Measurements from ENCODE around the gene ARID1A.
"Not testable (repeated sequence)": the region's sequence is repeated elsewhere in the genome, so short reads cannot be mapped to it uniquely, and the experiment has no call there.

ARID1A gene

GRCh38 chr1:26788836-26789611, 93.2 kb downstream of the ARID1A start:
- DNase-seq, result peak; percentile 94

DNA sequence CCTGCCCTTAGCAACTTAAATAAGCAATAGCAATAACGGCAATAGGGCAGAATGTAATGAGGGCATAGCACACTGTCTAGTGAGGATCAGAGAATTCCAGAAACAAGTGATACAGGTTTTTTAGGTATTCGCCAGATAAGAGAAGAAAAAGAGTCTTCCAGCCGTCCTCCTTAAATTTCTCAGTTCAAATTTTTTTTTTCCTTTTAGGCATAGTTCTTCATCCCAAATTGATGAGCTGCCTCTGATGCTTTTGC, 93.7 kb downstream of the ARID1A start:
- no peak for DNase-seq

DNA sequence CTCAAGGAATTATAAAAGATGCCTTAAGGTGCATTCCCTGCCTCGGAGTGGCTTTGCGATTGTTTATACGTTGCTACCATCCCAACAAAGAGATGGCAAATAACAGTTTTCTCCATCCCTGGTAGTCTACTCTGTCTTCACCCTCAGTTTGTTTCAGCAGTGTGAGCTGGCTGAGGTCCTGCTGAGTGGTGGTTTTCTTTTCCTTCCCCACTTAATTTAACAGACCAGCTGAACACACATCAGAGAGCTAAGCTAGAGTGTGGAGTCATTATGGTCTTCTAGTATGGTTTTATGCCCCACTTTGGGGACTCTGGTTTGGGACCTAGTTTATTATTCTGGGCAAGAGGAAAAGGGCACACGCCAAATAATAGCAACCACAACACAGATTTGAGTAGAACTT, 94.1 kb downstream of the ARID1A start:
- DNase-seq, result no peak

DNA sequence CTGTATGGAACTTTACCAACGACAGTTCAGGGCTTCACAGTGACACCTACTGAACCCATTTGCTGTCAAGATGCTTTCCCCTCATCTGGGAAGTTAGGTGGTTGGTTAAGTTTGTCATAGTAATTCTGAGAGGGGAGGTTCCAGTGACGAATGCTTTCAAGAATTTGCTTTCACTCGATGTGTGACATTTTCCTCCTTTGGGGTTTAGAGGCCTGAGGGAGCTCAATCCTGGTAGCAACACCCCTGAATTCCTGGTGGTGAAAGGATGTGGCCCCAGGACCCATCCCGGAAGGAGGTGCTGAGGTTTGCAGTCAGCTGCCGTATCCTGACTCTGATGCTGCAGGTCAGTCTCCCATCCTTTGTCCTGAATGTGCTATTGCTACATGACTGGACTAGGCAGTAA, 94.7 kb downstream of the ARID1A start:
- DNase-seq, result no peak

GRCh38 chr1:26791148-26791547, 95.3 kb downstream of the ARID1A start:
- DNase-seq, result no peak

GRCh38 chr1:26791626-26792025, 95.8 kb downstream of the ARID1A start:
- DNase-seq, result no peak

DNA sequence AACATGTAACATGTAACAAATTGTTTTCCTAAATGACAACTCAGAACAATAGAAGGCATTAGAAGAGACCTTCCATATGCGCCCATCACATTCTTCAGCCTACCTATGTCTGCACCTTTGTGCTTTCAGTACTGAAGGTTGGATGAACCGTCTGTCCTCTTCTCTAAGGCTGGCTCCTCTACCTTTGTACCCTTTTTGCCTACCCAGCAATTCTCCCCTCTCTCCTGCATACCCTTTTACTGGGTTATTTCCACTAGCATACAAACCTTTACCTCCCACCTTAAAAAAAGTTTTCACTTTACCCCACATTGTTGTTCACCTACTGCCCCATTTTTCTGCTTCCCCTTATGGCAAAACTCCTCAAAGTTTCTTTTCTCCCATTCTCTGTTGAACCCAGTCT, 97.1 kb downstream of the ARID1A start:
- no peak for DNase-seq

DNA sequence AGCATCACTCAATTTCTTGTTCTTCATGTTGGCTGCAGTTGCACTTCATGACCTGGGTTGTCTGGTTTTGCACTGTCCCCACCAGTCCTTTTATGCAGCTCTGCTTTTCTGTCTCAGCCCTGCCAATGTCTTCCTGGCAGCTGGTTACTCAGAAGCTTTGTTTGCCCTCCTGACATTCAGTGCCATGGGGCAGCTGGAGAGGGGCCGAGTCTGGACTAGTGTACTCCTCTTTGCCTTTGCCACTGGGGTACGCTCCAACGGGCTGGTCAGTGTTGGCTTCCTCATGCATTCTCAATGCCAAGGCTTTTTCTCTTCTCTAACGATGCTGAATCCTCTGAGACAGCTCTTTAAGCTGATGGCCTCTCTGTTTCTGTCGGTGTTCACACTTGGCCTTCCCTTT, 98.6 kb downstream of the ARID1A start:
- DNase-seq, result no peak

GRCh38 chr1:26797627-26798026, 101.8 kb downstream of the ARID1A start:
- DNase-seq, result no peak

DNA sequence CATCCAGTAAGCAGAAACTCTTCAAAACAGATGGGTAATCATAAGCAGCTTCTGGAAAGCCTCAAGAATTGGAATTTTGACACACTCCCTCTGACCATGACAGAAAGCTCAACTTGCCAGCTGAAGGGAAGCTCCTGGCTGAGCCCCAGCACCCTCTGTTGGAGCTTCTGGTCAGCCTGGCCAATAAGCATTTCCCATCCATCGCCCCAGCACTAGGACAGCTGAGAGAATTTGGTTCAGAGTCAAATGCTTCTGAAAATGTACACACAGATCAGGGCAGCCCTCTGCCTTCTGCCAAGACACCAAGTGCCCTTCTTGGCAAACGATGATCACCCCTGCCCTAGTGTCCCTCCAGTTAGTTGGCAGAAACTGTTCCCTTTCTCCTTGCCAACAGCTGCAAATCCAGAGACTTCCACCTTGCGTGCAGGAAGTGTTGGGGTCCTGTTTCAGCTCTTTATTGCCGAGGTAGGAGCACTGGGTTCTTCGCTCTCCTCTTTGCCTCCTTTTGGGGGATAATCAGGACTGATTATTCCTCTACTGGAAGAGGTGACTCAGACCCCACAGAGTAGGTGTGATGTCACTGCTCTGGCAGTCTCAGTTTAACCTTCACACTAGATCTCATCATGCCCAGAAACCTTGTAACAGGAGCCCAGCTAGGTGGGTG, 103.8 kb downstream of the ARID1A start:
- peak; percentile 67 for DNase-seq

DNA sequence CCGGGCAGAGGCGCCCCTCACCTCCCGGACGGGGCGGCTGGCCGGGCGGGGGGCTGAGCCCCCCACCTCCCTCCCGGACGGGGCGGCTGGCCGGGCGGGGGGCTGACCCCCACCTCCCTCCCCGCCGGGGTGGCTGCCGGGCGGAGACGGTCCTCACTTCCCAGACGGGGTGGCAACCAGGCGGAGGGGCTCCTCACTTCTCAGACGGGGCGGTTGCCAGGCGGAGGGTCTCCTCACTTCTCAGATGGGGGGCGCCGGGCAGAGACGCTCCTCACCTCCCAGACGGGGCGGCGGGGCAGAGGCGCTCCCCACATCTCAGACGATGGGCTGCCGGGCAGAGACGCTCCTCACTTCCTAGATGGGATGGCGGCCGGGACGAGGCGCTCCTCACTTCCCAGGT, 108.1 kb downstream of the ARID1A start:
- DNase-seq, result not testable (repeated sequence)

DNA sequence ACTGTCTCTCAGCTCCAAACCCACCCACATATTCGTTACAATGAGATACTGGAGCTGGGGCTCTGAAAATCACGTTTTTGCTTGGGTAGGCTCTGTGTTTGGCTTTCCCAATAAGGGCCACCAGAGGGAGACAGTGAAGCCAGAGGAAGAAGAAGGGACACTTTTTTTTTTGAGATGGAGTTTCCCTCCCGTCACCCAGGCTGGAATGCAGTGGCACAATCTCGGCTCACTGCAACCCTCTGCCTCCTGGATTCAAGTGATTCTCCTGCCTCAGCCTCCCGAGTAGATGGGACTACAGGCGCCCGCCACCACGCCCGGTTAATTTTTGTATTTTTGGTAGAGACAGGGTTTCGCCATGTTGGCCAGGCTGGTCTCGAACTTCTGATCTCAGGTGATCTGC, 114.3 kb downstream of the ARID1A start:
- peak; percentile 88 for DNase-seq

DNA sequence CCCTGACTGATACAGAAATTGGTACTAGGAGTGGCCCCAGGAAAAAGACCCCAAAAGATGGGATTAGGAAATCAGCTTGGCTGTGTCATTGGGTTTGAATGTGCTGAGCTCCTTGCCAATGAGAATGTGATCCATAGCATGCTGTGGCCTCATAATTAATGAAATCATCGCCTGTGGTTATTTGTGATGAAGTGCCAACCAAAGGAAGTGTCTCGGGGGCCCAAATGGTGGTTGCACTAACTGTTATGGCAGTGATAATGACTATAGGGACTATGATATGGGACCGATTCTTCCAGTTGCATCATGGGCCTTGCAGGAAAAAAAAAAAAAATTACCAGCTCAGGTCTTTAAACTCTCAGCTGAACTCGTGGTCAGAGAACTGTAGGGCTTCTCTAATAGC, 115.2 kb downstream of the ARID1A start:
- DNase-seq, result peak; percentile 33

GRCh38 chr1:26811708-26812107, 115.9 kb downstream of the ARID1A start:
- no peak for DNase-seq

- no peak for DNase-seq
Measured at GRCh38 chr1:26814377-26814776, 118.6 kb downstream of the ARID1A start.

DNA sequence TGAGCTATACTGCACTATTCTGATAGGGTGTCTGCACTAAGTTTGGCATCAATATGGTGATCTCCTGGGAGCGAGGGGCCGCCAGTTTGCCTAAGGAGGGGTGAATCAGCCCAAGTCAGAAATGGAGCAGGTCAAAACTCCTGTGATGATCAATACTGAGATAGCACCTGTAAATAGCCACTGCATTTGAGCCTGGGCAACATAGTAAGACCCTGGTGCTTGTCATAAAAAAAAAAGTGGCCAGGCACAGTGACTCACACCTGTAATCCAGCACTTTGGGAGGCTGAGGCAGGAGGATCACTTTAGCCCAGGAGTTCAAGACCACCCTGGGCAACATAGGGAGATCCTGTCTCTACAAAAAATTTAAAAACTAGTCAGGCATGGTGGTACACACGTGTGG, 119.1 kb downstream of the ARID1A start:
- DNase-seq, result no peak

DNA sequence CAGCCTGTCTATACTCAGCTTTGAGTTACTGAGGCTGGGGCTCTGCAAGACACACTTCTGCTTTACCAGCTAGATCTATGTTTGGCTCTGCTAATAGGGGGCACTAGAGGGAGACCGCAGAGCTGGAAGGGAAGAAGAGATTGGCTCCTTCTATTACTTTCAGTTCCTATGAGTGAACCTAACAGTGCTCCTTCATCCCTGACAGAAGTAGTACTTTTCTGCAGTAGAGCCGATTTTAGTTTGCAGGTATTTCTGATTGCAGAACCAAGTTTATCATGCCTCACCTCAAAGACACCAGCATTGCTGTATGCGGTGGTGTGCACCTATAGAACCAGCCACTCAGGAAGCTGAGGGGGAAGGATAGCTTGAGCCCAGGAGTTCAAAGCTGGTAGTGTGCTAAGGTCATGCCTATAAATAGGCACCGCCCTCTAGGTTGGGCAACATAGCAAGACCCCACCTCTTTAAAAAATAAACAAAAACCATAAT, 125.0 kb downstream of the ARID1A start:
- DNase-seq, result peak; percentile 69

DNA sequence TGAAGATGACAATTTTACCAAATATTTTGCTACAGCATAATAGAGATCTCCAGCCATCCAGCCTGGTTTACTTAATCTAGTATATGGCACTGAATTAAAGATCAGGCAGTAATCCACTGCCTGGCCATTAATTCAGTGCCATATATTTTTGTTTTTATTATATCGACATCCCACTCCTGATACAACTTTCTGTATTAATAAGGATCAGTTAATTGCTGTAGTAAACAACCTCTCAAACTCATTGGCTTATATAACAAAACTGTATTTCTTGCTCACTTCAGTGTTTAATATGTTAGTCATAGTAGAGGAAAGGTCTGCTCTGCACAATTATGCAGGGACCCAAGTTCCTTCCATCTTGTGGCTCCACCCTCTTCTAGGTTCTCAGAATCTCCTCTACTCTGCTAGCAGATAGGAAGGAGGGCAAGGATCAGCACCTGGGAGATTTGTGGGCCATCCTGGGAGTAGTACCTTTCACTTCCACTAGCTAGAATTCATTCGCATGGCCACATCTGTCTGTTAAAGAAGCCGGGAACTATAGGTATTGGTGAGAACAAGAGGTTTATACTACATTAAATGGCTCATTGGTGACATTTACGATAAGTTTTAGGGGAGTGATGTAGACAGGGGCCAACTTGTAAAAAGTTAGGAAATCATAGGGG, 127.1 kb downstream of the ARID1A start:
- peak; percentile 31 for DNase-seq

DNA sequence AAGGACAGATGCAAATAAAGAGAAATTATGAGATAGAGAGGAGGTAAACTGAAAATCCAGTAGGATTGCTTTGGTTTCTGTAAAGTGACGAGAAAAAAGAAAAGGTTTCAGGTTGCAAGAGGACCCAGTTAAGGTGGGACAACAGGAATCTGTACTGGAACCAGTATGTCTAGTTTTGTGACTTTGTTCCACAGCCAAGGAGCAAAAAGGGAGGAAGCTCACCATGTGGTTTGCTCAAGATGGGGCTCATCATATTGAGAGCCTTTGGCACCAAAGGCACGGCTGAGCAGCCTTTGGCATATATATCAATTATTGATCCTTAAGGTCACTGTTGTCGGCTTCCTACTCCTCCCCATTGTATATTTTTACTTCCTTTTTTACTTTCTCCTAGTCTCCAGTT, 128.9 kb downstream of the ARID1A start:
- no peak for DNase-seq

DNA sequence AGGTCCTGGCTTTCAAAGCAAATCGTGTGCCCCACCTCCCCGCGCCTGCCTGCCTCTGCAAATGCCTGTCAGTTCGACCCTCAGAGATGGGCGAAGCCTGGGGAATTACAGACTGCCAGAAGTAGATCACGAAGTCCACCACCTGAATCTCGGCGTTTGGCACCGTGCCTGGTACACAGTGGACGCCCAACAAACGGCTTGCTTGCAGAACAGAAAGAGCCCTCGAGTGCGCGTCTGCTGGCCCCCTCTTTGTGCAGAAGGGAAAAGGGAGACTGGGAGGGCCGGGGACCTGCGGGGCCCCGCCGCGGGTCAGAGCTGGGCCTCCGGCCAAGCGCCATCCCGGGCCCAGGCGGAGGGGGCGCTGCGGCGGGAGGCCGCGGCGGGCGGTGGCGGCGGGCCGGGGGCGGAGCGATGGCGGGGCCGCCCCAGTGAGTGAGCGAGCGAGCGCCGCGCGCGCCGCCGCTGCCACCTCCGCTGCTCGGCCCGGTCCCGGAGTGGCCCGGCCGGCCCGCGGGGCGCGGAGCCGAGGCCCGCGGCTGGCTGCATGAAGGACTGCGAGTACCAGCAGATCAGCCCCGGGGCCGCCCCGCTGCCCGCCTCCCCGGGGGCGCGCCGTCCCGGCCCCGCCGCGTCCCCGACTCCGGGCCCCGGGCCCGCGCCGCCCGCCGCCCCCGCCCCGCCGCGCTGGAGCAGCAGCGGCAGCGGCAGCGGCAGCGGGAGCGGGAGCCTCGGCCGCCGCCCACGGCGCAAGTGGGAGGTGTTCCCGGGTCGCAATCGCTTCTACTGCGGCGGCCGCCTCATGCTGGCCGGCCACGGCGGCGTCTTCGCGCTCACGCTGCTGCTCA, 130.7 kb downstream of the ARID1A start, which contains the start of gene ZDHHC18:
Gene ZDHHC18, plus strand, starts transcription at position 428 of the 845 bp plus-strand sequence. Its CDS starts 117 bp downstream, at position 545.
- peak; percentile 91 for DNase-seq

GRCh38 chr1:26827106-26827604, 131.3 kb downstream of the ARID1A start:
- no peak for DNase-seq

- no peak for DNase-seq
Measured at GRCh38 chr1:26827663-26828062, 131.8 kb downstream of the ARID1A start.

All from activated effector memory CD4-positive, alpha-beta T cell treated with anti-CD3 and anti-CD28 coated beads, Interleukin-2, amount 50 U/mL, for 16 hours (primary cell).